IPS DF 19.7 (cell line): Measurements from ENCODE around the gene SYNGR3.
"Not testable (repeated sequence)": the region's sequence is repeated elsewhere in the genome, so short reads cannot be mapped to it uniquely, and the experiment has no call there.

Source experiments
- DNase-seq: peaks from one replicate; pipeline ENCODE4 v3.0.0-alpha.2; 2013; ENCODE audit warnings: low read depth, low spot score

Gene SYNGR3

GRCh38 chr16:1959269-1960039 lies 30.3 kb upstream of the SYNGR3 start, which contains the start of gene NDUFB10:
Gene NDUFB10, plus strand, starts transcription at chr16:1959538. Its CDS starts 87 bp downstream, at chr16:1959625.
- DNase-seq, result no peak

DNA sequence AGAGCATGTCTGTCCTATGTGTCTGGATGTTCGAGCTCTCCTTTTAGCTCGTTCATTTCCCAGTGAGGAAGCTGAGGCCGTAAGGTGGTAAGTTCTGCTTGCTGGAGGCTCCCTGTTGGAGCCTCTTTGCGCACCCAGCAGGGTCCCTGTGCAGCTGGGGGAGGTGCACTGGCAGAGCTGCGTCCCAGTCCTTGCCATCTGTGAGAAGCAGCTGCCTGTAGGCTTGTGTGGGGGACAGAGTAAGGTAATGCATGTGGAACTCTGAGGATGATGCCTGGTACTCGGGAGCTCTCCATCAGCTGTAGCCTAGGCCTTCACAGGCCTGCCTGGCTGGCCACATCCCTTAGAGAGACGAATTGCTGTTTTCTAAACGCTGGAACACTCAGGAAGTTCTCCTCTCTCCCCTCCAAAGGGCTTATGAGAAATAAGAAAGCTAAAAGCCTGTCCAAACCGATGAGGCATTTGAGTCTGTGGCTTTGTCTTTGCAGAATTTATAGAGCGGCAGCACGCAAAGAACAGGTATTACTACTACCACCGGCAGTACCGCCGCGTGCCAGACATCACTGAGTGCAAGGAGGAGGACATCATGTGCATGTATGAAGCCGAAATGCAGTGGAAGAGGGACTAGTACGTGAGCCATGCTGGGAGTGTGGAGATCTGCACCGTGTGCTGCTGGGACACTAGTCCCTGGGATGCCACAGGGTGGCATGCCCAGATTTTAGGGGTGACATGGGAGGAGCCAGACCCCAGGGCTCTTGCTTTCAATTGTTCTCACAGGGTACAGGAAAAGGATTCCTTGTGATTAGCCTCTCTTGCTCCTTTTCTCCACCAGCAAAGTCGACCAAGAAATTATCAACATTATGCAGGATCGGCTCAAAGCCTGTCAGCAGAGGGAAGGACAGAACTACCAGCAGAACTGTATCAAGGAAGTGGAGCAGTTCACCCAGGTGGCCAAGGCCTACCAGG lies 28.8 kb upstream of the SYNGR3 start:
- no peak for DNase-seq

DNA sequence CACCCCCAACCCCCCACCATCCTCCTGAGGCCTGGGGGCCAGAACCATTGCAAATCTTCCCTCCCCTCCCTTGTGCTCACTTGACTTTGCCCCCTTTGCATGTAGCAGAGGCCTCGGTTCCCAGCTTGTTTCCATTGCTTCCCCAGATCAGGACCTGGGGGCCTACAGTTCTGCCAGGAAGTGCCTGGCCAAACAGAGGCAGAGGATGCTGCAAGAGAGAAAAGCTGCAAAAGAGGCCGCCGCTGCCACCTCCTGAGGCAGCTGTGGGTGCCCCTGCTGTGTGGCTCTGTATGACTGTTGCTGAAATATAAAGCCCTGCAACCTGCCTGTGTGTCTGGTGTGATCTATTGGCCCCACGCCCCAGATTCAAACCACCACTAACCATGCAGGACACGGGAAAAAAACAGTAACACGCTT lies 28.1 kb upstream of the SYNGR3 start:
- no peak for DNase-seq

GRCh38 chr16:1962161-1963153 lies 27.3 kb upstream of the SYNGR3 start:
- DNase-seq, result not testable (repeated sequence)

DNA sequence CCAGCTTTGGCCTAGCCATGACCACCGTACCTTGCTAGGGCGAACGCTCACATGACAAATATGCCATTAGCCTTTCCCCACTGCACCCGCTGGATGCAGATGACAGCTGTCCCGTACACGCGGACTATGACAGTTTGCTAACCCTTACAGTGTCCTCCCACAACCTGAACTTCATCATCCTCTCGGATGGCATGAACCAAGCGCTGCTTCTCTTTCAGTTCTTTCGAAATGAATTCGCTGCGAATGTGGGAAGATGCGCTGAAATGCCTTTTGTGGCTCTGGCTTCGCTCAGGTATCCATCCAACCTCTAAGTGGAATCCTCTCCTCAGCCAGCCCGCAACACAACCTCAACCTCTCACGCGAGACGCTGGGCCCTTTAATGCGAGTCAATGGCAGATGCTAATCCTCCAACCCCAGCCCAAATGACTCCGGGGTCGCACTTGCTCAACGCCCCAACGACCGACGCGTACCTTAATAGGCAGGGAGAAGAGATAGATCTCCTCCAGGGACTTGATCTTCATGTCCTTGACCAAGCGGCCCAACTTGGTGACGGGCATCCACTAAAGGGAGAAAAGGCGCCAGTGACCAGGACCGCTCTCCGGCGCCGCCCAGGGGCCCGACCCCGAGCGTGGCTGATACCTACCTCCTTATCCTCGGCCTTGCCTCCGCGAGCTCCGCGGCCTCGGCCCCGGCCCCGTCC lies 25.8 kb upstream of the SYNGR3 start:
- no peak for DNase-seq

DNA sequence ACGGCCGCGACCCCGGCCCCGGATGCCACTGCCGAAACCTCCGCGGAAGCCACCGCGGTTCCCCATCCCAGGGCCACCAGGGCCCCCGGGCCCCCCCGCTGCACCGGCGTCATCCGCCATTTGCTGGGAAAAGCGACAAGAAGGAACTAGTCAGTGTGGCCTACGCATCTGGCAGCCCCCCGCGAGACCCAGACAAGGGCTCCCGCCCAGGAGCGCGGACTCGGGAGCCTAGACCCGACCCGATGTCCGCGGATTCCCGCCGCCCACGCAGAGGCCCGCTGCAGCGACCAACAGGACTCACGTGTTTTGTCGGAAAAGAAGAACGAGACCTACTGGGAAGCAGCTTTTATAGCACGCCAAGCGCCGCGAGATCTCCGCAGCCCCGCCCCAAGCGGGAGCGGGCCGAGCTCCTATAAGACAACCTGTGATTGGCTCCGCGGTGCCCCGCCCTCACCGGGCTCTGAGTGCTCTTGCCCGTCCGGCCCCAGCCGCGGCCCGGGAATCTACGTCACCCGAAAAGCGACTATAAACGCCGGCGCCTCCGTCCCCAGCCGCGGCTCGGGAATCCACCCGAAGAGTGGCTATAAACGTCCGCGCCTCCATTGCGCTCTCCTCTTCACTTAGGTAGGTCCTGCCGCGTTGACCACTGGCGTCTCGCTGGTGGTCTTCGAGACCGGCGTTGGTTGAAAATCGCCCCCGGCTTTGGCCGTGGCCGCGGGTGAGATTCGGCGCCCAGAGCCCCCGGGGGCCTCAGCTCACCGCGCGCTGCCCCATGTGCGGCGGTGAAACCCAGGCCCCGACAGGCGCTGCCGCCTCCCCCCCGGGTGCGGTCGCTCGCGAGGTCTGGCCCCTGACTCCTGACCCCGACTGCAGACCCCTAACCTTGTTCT lies 25.0 kb upstream of the SYNGR3 start, which contains the start of gene RPS2:
Gene RPS2, minus strand, starts transcription at position 321 of the 890 bp plus-strand sequence. Its CDS starts 201 bp downstream, at position 120.
- peak; percentile 92 for DNase-seq

GRCh38 chr16:1965396-1966001 lies 24.3 kb upstream of the SYNGR3 start:
- DNase-seq, result no peak

GRCh38 chr16:1966460-1966859 lies 23.3 kb upstream of the SYNGR3 start, which contains the start of gene RNF151:
Gene RNF151, plus strand, starts transcription at chr16:1966856. Its CDS starts 26 bp downstream, at chr16:1966882.
- DNase-seq, result no peak

DNA sequence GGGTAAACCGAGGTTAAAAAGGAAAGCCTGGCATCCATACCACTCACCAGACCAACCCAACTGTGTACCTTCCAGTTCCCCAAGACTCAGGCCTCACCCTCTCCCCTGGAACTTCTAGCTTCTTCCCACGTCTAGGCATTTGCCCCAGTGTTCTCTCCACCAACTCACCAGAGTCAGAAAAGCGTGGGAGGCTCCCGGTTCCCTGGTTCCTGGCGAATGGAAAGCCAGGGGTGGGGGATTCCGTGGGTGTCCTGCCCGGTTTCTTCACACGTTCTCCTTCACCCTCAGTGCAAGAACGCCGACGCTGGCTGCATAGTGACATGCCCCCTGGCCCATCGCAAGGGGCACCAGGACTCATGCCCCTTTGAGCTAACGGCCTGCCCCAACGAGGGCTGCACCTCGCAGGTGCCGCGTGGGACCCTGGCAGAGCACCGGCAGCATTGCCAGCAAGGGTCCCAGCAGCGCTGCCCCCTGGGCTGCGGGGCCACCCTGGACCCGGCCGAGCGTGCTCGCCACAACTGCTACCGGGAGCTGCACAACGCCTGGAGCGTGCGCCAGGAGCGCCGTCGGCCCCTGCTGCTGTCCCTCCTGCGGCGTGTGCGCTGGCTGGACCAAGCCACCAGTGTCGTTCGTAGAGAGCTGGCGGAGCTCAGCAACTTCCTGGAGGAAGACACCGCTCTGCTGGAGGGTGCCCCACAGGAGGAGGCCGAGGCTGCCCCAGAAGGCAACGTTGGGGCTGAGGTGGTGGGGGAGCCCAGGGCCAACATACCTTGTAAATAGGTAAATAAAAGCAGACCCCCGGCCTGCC lies 21.4 kb upstream of the SYNGR3 start:
- no peak for DNase-seq

DNA sequence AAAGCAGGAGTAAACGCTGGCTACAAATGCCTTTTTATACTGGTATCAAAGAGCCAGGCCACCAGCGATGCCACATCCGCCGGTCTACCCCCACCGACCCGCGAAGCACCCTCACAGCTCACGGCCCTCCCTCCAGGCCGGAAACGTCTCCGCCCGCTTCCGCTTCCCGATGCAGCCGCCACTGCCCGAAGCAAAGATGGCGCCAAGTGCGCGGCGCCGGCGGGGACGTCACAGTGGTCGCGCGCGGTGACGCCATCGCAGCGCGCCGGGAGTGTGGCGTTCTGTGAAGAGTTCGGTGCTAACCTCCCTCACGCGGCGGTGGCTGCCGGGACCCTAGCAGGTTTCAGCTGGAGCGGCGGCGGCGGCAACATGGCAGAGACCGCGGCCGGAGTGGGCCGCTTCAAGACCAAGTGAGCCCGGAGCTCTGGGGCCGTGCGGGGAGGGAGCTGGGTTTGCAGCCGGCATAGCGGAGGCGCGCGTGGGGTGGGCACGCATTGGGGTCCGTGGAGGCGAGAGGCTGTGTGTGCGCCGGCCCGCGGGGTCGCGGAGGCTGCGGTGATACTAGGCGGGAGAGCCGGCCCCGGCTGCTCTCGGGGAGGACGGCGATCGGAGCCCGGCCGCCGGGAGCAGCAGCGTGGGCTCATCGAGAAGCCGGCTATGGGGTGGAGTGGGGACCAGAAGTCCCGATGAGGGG lies 17.8 kb upstream of the SYNGR3 start, which contains the start of gene TBL3:
Gene TBL3, plus strand, starts transcription at position 258 of the 694 bp plus-strand sequence. Its CDS starts 112 bp downstream, at position 370.
- DNase-seq, result no peak

- DNase-seq, result no peak
Observed at GRCh38 chr16:1972490-1972877, 17.3 kb upstream of the SYNGR3 start.

GRCh38 chr16:1973461-1974156 lies 16.2 kb upstream of the SYNGR3 start:
- no peak for DNase-seq

DNA sequence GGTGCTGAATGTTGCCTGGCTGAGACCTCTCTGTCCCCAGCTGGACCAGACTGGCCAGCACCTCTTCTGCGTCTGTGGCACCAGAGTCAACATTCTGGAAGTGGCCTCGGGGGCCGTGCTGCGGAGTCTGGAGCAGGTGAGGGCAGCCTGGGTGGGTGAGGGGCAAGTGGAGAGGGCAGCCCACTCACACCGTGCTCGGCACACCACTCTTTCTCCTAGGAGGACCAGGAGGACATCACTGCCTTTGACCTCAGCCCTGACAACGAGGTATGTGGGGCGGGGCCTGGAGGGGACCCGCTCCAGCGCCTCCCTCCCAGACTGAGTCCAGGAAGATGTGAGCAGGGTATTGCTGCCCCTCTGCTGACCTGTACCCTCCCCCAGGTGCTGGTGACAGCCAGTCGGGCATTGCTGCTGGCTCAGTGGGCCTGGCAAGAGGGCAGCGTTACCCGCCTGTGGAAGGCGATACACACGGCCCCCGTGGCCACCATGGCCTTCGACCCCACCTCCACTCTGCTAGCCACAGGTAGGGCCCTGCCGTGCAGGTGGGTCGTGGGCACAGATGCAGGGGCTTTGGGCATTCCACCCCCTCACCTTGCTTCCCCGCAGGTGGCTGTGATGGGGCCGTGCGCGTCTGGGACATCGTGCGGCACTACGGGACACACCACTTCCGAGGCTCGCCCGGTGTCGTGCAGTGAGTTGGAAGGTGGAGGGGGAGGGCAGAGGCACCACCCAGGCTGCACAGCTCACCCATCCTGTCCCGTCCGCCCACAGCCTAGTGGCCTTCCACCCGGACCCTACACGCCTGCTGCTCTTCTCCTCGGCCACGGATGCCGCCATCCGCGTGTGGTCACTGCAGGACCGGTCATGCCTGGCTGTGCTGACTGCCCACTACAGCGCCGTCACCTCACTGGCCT lies 15.4 kb upstream of the SYNGR3 start:
- DNase-seq, result no peak

DNA sequence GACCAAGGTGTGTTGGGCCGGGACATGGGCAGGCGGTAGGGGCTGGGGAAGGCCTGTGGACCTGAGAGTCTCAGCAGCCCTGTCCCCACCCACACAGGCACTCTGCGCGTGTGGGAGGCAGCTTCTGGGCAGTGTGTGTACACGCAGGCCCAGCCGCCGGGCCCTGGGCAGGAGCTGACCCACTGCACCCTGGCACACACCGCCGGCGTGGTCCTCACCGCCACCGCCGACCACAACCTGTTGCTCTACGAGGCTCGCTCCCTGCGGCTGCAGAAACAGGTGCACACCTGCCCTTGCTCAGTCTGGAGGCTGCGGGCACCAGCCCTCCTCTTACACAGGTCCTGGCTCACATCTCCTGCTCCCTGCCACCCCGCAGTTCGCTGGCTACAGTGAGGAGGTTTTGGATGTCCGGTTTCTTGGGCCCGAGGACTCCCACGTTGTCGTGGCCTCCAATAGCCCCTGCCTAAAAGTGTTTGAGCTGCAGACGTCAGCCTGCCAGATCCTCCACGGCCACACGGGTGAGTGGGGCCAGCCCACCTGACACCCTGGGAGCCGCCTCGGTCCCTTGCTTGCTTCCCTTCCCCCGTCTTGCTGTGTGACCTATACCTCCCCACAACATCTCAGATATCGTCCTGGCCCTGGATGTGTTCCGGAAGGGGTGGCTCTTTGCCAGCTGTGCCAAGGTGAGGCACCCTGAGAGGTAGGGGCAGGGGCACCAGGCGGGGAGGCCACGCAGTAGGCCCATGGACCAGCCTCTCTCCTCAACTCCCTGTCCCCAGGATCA lies 14.1 kb upstream of the SYNGR3 start:
- no peak for DNase-seq

- no peak for DNase-seq
Observed at GRCh38 chr16:1976216-1976520, 13.6 kb upstream of the SYNGR3 start.
